Thymus (tissue), 2 donors: ENCODE measurements around the gene CDKN2A. TPM values are rescaled to one million over a fixed set of nuclear protein-coding genes. Genes with fewer than 3 reads are reported as not detected.

ENCODE experiments used
- polyA plus RNA-seq: library from polyadenylated mRNA; stranded (reverse); fragments of 200-250 nt; gene quantifications from one replicate; pipeline ENCODE4 v1.2.3, GENCODE V29; 2013
- total RNA-seq: library from RNA; stranded (reverse); fragments of 120-200 nt; gene quantifications from one replicate; pipeline ENCODE4 v1.2.4, GENCODE V29; 2013
- donor health status: healthy.

Gene CDKN2A
- total and polyA plus RNA-seq, 2 donors = 1.6 to 5.3 TPM

Other genes with a start within 250 kb of the CDKN2A start
- gene MTAP, start 191.8 kb downstream of the CDKN2A start, total RNA-seq = 20.8 TPM
- 12.4 TPM for gene MTAP, start 191.8 kb downstream of the CDKN2A start, polyA plus RNA-seq
- gene CDKN2B-AS1, start 399 bp upstream of the CDKN2A start, total RNA-seq = 0.61 TPM
- gene CDKN2B-AS1, start 399 bp upstream of the CDKN2A start, polyA plus RNA-seq = 1.2 TPM
- gene CDKN2B, start 14.9 kb upstream of the CDKN2A start, total RNA-seq = 0.80 TPM
- 7.3 TPM for gene CDKN2B, start 14.9 kb upstream of the CDKN2A start, polyA plus RNA-seq